ENCODE data around the gene GUCY1A1. TPM values are rescaled to one million over a fixed set of nuclear protein-coding genes. Genes with fewer than 3 reads are reported as not detected.
A peak's percentile ranks its signal among the peaks of the same experiment; 100 is the strongest.

The GUCY1A1 gene
- total RNA-seq, 4 donors from 2014 or later: 29.4 to 45.6 (median 32.7) TPM

DNA sequence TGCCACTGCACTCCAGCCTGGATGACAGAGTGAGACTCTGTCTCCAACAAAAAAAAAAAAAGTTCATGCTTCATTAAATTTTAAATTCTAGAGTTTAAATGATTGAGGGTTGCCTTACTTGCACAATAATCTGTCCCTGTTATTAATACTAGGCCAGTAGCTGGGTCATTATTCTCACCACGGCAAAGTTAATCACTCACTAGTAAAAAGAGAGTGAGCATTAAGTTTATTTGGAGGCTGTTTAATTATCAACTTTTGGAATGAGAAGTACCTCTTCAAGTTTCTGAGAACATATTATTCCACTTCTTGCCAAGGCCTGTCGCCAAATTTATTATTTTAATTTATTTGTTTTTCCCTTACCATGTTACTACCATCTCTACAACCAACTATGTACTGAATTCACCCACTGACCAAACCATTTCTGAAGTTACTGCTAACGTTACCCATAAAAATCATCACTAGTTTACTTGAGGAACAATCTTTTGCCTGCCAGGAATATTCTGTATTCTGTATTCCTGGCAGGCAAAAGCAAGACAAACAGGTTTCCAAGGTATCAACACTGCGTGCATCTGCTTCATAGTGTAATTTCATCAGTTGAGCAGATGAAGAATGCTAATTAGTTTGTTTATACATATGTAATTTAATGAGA is 26.5 kb downstream of the GUCY1A1 start:
- no peak for DNase-seq
- Histone ChIP-seq H3K4me3 (no peak overlapping the region), H3K4me1 (peaks cover 0 to 26% (median 0%) of the 10 kb centered on the region in 4 donors), H3K36me3 (no peaks in the 10 kb centered on the region), H3K9me3 (no peaks in the 10 kb centered on the region), H3K27ac (peak overlapping the region; percentile 23 to 58 (median 38)), H3K27me3 (no peaks in the 10 kb centered on the region)
- TF ChIP-seq POLR2AphosphoS5 (IDR thresholded peaks at IDR 0.05) (peak in 1 of 3 donors; percentile 46), EP300 (IDR thresholded peaks at IDR 0.05; ENCODE audit: low read depth) (no peak)
- in situ Hi-C loops (cut with MboI; ENCODE audit: low pct_ligation_motif_present in 1 of 4, low pct_unique_long_range_greater_than_20kb in 1 of 4, low sequenced_read_pairs in 3 of 4): no loop called here
- intact Hi-C loops (cut with DNase I; ENCODE audit: low total_unique reads): loop anchor here (10.0 kb wide), 1 partner anchor 82 kb away; no protein-coding TSS in a partner anchor
- WGBS, 2 donors (ENCODE audit: low coverage in 1 of 2): 23 to 29% methylated on average over 4 of the region's 4 CpGs

DNA sequence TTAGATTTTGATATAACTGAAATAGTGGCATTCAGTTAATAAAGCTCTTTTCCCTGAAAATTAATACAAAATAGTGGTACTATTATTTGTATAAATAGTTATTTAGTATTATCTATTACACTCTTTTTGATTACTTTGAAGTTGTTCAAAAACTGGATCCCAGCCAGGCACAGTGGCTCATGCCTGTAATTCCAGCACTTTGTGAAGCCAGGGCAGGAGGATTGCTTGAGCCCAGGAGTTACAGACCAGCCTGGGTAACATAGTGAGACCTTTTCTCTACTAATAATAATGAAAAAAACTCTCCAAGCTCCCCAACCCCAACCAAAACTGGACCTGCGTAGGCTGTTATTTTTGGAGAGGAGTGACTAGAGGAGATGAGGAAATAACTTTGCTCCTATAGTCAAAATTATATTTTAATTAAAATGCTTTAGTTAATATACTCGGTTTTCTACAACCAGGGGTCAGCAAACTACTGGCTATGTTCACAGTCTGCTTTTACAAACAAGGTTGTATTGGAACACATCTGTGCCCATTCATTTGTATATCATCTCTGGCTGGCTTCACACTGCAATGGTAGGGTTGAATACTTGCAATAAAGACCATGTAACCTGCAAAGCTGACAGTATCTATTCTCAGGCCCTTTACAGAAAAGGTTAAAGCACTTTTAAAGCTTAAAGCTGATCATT is 27.6 kb downstream of the GUCY1A1 start:
- no peaks in the 10 kb centered on the region for H3K27me3 ChIP-seq
- H3K4me1 ChIP-seq: peaks cover 0 to 21% (median 0%) of the 10 kb centered on the region in 4 donors
- no peaks in the 10 kb centered on the region for H3K9me3 ChIP-seq
- DNase-seq: no peak
- 69 to 75% methylated on average over 2 of the region's 2 CpGs for WGBS, 2 donors (ENCODE audit: low coverage in 1 of 2)
- in situ Hi-C loops (cut with MboI; ENCODE audit: low pct_ligation_motif_present in 1 of 4, low pct_unique_long_range_greater_than_20kb in 1 of 4, low sequenced_read_pairs in 3 of 4): no loop called here
- H3K4me3 ChIP-seq: no peak overlapping the region
- TF ChIP-seq EP300 (IDR thresholded peaks at IDR 0.05; ENCODE audit: low read depth) (no peak), POLR2A (IDR thresholded peaks at IDR 0.05) (no peak), POLR2AphosphoS5 (IDR thresholded peaks at IDR 0.05) (no peak)
- TF ChIP-seq, protein P1, sequence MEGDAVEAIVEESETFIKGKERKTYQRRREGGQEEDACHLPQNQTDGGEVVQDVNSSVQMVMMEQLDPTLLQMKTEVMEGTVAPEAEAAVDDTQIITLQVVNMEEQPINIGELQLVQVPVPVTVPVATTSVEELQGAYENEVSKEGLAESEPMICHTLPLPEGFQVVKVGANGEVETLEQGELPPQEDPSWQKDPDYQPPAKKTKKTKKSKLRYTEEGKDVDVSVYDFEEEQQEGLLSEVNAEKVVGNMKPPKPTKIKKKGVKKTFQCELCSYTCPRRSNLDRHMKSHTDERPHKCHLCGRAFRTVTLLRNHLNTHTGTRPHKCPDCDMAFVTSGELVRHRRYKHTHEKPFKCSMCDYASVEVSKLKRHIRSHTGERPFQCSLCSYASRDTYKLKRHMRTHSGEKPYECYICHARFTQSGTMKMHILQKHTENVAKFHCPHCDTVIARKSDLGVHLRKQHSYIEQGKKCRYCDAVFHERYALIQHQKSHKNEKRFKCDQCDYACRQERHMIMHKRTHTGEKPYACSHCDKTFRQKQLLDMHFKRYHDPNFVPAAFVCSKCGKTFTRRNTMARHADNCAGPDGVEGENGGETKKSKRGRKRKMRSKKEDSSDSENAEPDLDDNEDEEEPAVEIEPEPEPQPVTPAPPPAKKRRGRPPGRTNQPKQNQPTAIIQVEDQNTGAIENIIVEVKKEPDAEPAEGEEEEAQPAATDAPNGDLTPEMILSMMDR (IDR thresholded peaks at IDR 0.05): no peak
- intact Hi-C loops (cut with DNase I; ENCODE audit: low total_unique reads): loop anchor here (10.0 kb wide), 1 partner anchor 81 kb away; no protein-coding TSS in a partner anchor
- H3K36me3 ChIP-seq: no peaks in the 10 kb centered on the region
- peak overlapping the region; percentile 26 to 58 (median 38) for H3K27ac ChIP-seq

DNA sequence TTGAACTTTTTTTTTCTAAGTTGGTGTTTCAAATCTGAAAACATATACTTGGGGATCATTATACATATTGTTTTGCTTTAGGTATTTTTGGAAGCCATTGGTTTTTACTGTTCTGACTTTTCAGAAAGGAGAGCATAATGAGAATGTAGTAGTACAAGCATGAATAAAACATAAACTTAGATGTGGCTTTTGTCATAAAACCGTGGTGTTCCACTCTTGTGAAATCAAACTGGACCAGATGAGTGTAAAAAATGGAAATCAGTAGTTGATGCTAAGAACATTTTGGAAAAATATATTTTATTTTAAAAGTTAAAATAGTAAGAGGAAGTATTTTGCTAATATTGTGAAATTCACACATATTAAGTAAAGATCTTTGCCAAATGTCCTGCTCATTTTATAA is 29.6 kb downstream of the GUCY1A1 start:
- no peak for TF ChIP-seq POLR2A (IDR thresholded peaks at IDR 0.05)
- no peak for TF ChIP-seq EP300 (IDR thresholded peaks at IDR 0.05; ENCODE audit: low read depth)
- TF ChIP-seq POLR2AphosphoS5 (IDR thresholded peaks at IDR 0.05): no peak
- TF ChIP-seq, protein P1 (IDR thresholded peaks at IDR 0.05): no peak
- no peak overlapping the region for H3K27ac ChIP-seq
- 44 to 63% methylated on average over 1 of the region's 1 CpG for WGBS, 2 donors (ENCODE audit: low coverage in 1 of 2)
- no peaks in the 10 kb centered on the region for H3K9me3 ChIP-seq
- peaks cover 0 to 15% (median 0%) of the 10 kb centered on the region in 4 donors for H3K4me1 ChIP-seq
- no peaks in the 10 kb centered on the region for H3K36me3 ChIP-seq
- in situ Hi-C loops (cut with MboI; ENCODE audit: low pct_ligation_motif_present in 1 of 4, low pct_unique_long_range_greater_than_20kb in 1 of 4, low sequenced_read_pairs in 3 of 4) (no loop called here), intact Hi-C loops (cut with DNase I; ENCODE audit: low total_unique reads) (loop anchor here (10.0 kb wide), 1 partner anchor 79 kb away; no protein-coding TSS in a partner anchor)
- H3K4me3 ChIP-seq: no peak overlapping the region
- no peak for DNase-seq
- H3K27me3 ChIP-seq: no peaks in the 10 kb centered on the region

DNA sequence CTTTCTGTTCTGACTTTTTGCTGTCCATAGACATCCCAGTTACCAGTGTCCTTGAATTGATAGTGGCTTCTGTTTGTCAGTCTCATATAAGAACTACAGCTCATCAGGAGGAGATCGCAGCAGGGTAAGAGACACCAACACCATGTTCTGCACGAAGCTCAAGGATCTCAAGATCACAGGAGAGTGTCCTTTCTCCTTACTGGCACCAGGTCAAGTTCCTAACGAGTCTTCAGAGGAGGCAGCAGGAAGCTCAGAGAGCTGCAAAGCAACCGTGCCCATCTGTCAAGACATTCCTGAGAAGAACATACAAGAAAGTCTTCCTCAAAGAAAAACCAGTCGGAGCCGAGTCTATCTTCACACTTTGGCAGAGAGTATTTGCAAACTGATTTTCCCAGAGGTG is 30.1 kb downstream of the GUCY1A1 start:
- intact Hi-C loops (cut with DNase I; ENCODE audit: low total_unique reads): loop anchor here (10.0 kb wide), 1 partner anchor 78 kb away; no protein-coding TSS in a partner anchor
- Histone ChIP-seq H3K9me3 (no peaks in the 10 kb centered on the region), H3K36me3 (no peaks in the 10 kb centered on the region), H3K4me1 (peaks cover 0 to 15% (median 0%) of the 10 kb centered on the region in 4 donors), H3K27ac (peak overlapping the region in 1 of 4 donors; percentile 37), H3K27me3 (no peaks in the 10 kb centered on the region), H3K4me3 (no peak overlapping the region)
- no peak for DNase-seq
- in situ Hi-C loops (cut with MboI; ENCODE audit: low pct_ligation_motif_present in 1 of 4, low pct_unique_long_range_greater_than_20kb in 1 of 4, low sequenced_read_pairs in 3 of 4): no loop called here
- WGBS, 2 donors (ENCODE audit: low coverage in 1 of 2): 44 to 70% methylated on average over 6 of the region's 6 CpGs
- TF ChIP-seq, protein P1 (IDR thresholded peaks at IDR 0.05): no peak
- TF ChIP-seq EP300 (IDR thresholded peaks at IDR 0.05; ENCODE audit: low read depth) (no peak), POLR2A (IDR thresholded peaks at IDR 0.05) (no peak), POLR2AphosphoS5 (IDR thresholded peaks at IDR 0.05) (no peak)
